ENCODE data around the gene NXPE3. TPM values are rescaled to one million over a fixed set of nuclear protein-coding genes. Genes with fewer than 3 reads are reported as not detected.

Gene NXPE3
- polyA plus RNA-seq, 3 donors: 14.6 to 35.8 (median 19.8) TPM

DNA sequence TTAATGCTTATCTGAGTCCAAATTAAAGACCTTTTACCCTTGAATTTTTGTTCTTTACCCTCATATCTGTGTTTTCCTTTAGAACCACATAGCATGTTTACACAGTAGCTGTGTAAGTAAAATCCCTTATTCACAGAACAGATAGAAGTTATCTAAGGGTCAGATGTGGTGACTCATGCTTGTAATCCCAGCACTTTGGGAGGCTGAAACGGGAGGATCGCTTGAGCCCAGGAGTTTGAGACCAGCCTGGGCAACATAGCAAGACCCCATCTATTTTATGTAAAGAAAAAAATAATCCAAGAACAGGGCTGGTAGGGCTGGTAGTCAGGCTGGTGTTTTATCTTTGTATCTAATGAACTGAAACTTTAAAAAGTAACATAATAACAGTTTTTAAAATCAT is 23.2 kb downstream of the NXPE3 start:
- intact Hi-C loops (cut with micrococcal nuclease): no loop called here
- Histone ChIP-seq H2AFZ (ENCODE audit: insufficient read depth, low read depth, low read length, poor library complexity, severe bottlenecking) (no peak overlapping the region), H3K27ac (ENCODE audit: low read depth in 1 of 2, low read length in 2 of 2) (peak overlapping the region in 1 of 2 donors; percentile 4), H3K4me3 (replicated peaks in 1 of 3; ENCODE audit: low read depth in 2 of 3, low read length in 3 of 3) (no peak overlapping the region), H4K20me1 (ENCODE audit: insufficient read depth, low read length) (peaks cover 4% of the 10 kb centered on the region), H3K36me3 (replicated peaks in 1 of 2; ENCODE audit: control insufficient read depth in 1 of 2, insufficient read depth in 2 of 2, low read length in 2 of 2) (peaks cover 35 to 70% of the 10 kb centered on the region in 2 donors), H3K4me1 (ENCODE audit: control insufficient read depth in 1 of 2, insufficient read depth in 2 of 2, low read length in 2 of 2) (peaks cover 4% of the 10 kb centered on the region in 2 donors), H3K9ac (ENCODE audit: insufficient read depth, low read length, poor library complexity, severe bottlenecking) (no peak overlapping the region), H3K9me3 (replicated peaks in 1 of 2; ENCODE audit: control insufficient read depth in 1 of 2, insufficient read depth in 1 of 2, low read length in 2 of 2) (no peaks in the 10 kb centered on the region), H3K4me2 (replicated peaks; ENCODE audit: extremely low read depth, low read length, poor library complexity, severe bottlenecking) (no peak overlapping the region), H3K27me3 (ENCODE audit: control insufficient read depth in 2 of 2, insufficient read depth in 2 of 2, low read length in 2 of 2) (no peaks in the 10 kb centered on the region), H3K79me2 (ENCODE audit: insufficient read depth, low read length) (peaks cover 62% of the 10 kb centered on the region)
- Mint-ChIP-seq H3K27me3 (ENCODE audit: low read depth in 3 of 3) (no peaks in the 10 kb centered on the region), H3K4me3 (no peak overlapping the region), H3K36me3 (peaks cover 55 to 73% of the 10 kb centered on the region in 2 donors), H3K4me1 (peaks cover 4% of the 10 kb centered on the region), H3K9me3 (no peaks in the 10 kb centered on the region), H3K27ac (peak overlapping the region in 2 of 7 donors; percentile 1 to 80)
- no CpG with 5 or more reads among the region's 2 CpGs for WGBS (ENCODE audit: insufficient coverage)
- no peak for DNase-seq
- TF ChIP-seq, protein P1, sequence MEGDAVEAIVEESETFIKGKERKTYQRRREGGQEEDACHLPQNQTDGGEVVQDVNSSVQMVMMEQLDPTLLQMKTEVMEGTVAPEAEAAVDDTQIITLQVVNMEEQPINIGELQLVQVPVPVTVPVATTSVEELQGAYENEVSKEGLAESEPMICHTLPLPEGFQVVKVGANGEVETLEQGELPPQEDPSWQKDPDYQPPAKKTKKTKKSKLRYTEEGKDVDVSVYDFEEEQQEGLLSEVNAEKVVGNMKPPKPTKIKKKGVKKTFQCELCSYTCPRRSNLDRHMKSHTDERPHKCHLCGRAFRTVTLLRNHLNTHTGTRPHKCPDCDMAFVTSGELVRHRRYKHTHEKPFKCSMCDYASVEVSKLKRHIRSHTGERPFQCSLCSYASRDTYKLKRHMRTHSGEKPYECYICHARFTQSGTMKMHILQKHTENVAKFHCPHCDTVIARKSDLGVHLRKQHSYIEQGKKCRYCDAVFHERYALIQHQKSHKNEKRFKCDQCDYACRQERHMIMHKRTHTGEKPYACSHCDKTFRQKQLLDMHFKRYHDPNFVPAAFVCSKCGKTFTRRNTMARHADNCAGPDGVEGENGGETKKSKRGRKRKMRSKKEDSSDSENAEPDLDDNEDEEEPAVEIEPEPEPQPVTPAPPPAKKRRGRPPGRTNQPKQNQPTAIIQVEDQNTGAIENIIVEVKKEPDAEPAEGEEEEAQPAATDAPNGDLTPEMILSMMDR (IDR thresholded peaks at IDR 0.05): no peak

DNA sequence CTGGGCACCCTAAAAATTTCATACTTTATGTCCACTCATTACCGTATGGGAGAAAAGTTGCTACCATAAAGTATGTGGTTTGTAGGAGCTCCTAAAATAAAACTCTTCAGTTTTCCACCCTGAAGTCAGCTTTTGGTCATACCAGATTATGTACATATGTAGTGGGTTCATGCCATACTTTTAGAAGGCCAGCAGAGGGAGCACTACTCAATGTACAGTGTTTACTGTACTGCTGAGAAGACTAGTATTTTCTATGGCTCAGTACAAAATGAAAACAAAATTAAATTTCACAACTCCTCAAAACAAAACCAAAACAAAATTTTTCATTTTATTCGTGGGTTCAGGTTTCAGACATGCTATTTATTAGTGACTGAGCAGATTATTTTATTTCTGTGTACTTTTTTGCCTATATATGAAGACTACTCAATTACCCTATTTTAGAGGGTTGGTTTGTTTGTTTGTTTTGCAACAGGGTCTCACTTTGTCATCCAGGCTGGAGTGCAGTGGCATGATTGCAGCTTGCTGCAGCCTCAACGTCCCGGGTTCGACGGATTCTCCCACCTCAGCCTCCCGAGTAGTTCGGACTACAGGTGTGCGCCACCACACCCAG is 24.3 kb downstream of the NXPE3 start:
- H3K9ac ChIP-seq (ENCODE audit: insufficient read depth, low read length, poor library complexity, severe bottlenecking): no peak overlapping the region
- DNase-seq: peak; percentile 70 to 91 (median 78)
- H3K27ac ChIP-seq (ENCODE audit: low read depth in 1 of 2, low read length in 2 of 2): peak overlapping the region in 1 of 2 donors; percentile 66
- Mint-ChIP-seq H3K4me3 (peak overlapping the region in 1 of 2 donors; percentile 50), H3K9me3 (no peaks in the 10 kb centered on the region), H3K4me1 (peaks cover 4% of the 10 kb centered on the region), H3K36me3 (peaks cover 59 to 77% of the 10 kb centered on the region in 2 donors), H3K27ac (peak overlapping the region; percentile 15 to 85 (median 62)), H3K27me3 (ENCODE audit: low read depth in 3 of 3) (no peaks in the 10 kb centered on the region)
- H3K4me1 ChIP-seq (ENCODE audit: control insufficient read depth in 1 of 2, insufficient read depth in 2 of 2, low read length in 2 of 2): peaks cover 4% of the 10 kb centered on the region in 2 donors
- intact Hi-C loops (cut with micrococcal nuclease): no loop called here
- peak overlapping the region in 1 of 3 experiments; percentile 50 for H3K4me3 ChIP-seq (replicated peaks in 1 of 3; ENCODE audit: low read depth in 2 of 3, low read length in 3 of 3)
- H3K79me2 ChIP-seq (ENCODE audit: insufficient read depth, low read length): peaks cover 59% of the 10 kb centered on the region
- H3K4me2 ChIP-seq (replicated peaks; ENCODE audit: extremely low read depth, low read length, poor library complexity, severe bottlenecking): peak overlapping the region; percentile 48
- H3K9me3 ChIP-seq (replicated peaks in 1 of 2; ENCODE audit: control insufficient read depth in 1 of 2, insufficient read depth in 1 of 2, low read length in 2 of 2): no peaks in the 10 kb centered on the region
- peaks cover 4% of the 10 kb centered on the region for H4K20me1 ChIP-seq (ENCODE audit: insufficient read depth, low read length)
- no peaks in the 10 kb centered on the region for H3K27me3 ChIP-seq (ENCODE audit: control insufficient read depth in 2 of 2, insufficient read depth in 2 of 2, low read length in 2 of 2)
- 100% methylated on average over 7 of the region's 9 CpGs for WGBS (ENCODE audit: insufficient coverage)
- TF ChIP-seq, protein P1 (IDR thresholded peaks at IDR 0.05): peak; percentile 88
- H2AFZ ChIP-seq (ENCODE audit: insufficient read depth, low read depth, low read length, poor library complexity, severe bottlenecking): no peak overlapping the region
- peaks cover 40 to 81% of the 10 kb centered on the region in 2 donors for H3K36me3 ChIP-seq (replicated peaks in 1 of 2; ENCODE audit: control insufficient read depth in 1 of 2, insufficient read depth in 2 of 2, low read length in 2 of 2)

Measured in CD14-positive monocyte (primary cell).